HG03469 (cell line): ENCODE results near the gene NEK4.

Experiments
- ATAC-seq: cut with Tn5 transposase; IDR thresholded peaks from one replicate; pipeline ENCODE4 v1.9.1; 2021; ENCODE audit warnings: mild to moderate bottlenecking, moderate library complexity, moderate number of reproducible peaks; ENCODE audit not compliant: unreplicated experiment

NEK4 gene

DNA sequence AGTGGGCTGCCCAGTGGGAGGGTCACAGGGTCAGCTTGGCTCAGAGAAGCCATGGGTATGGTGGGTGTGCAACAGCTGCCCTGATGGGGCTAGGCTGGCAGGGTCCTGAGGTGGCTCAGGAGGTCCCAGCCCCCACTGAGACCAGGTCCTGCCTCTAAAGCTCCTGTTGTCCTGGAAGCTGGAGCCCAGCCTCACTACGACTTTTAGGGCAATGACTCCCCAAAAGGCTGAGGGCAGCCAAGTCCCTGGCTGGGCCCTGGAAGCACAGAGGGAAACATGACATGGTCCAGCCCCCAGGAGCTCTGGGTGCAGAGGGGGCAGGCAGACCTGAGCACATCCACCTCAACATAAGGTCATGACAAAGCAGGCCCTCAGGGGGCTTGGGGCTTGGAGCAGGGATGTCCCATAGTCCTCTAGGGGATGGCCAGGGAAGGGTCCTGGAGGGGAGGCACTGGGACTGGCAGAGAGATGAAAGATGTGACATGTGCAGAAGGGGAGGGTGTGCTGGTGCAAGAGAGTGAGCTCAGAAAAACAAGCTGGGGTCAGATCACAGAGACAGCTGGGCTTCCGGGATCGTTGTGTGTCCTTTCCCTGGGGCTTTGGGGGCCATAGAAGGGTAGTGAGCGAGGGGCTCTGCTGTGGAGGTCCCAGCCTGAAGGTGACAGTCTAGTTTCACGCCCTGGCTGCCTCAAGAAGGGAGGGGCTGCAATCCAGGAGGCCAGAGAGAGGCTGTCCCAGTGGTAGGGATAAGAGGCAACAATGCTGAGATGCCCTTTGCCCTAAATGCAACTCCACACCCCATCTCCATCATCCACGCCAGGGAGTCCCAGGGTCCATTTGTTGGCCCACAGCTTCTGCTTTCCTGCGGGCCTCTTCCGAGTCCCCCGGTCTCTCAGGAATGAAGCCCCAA, 23.2 kb upstream of the NEK4 start:
- no peak for ATAC-seq

GRCh38 chr3:52792961-52793695, 22.4 kb upstream of the NEK4 start:
- ATAC-seq: no peak

GRCh38 chr3:52792413-52792812, 21.7 kb upstream of the NEK4 start:
- ATAC-seq: no peak

GRCh38 chr3:52791928-52792327, 21.2 kb upstream of the NEK4 start:
- no peak for ATAC-seq

GRCh38 chr3:52791366-52791765, 20.6 kb upstream of the NEK4 start:
- ATAC-seq: no peak

DNA sequence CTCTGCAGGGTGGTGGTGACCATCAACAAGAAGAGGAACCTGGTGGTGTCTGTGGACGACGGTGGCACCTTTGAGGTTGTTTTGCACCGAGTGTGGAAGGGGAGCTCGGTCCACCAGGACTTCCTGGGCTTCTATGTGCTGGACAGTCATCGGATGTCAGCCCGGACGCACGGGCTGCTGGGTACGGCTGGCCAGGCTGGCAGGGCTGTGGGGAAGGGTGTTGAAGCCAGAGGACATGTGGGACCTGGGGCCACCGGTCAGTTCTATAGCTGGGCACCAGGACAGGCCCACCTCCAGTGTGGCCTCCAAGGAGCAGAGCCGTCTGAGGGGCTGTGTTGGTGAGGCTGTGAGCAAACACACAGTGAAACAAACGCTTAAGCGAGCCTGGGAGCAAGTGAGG, 20.0 kb upstream of the NEK4 start:
- ATAC-seq: no peak

DNA sequence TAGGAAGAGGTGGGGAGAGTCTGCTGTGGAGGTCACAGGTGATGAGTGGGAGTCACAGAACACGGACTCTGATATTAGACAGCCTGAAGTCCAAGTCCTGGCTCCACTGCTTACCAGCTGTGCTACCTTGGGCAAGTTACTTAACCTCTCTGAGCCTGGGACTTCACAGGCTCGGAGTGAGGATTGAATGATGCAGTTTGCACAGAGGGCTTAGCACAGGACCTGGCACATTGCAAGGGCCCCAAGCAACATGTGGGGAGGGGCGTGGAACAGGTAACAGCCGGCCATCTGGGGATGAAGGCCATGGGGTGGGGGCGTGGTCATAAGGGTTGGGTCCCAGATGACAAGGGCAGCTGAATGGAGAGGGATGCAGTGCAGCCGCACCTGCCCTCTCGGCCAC, 19.6 kb upstream of the NEK4 start:
- no peak for ATAC-seq

DNA sequence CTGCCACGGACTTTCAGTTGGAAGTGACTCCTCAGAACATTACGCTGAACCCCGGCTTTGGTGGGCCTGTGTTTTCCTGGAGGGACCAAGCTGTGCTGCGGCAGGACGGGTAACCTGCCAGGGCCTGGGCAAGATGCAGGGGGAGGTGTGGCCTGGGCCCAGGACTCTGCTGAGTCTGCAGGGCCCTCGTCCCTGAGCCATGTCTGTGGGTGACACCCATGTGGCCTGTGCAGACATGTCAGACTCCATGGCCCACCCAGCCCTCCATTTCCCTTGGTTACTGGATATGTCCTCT, 19.0 kb upstream of the NEK4 start:
- ATAC-seq: no peak

DNA sequence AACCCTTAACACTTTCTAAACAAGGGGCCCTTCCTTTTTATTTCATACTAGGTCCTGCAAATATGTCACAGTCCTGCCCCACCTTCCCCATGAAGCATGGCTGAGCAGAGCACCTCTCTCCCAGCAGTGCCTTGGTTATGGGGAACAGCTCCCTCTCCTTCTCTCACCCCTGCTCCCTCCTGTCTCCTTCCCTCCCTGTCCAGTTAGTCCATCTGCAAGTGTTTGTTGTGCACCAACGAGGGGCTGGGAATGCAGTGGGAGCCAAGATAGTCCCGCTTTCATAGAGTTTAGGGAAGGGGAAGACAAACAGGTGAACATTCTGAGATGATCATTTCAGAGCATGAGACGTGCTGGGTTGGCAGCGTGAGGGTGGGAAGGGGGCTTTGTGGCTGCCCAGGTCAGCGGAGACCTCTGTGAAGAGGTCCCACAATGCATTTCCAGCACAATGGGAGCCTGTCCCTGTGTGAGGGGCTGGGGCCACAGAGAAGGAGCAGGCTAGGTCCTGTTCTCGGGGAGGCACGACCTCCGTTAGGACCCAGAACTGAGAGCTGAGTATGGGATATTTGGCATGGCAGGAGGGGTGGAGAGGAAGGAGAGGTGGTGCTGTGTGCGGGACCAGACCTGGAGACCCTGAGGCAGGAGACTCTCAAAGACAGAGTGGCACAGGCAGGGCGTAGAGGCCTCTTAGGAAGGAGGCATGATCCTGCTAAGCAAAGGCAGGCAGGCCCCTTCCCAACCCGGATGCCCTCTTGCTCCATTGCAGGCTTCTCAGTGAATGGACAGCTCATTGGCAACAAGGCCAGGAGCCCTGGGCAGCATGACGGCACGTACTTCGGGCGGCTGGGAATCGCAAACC, 18.4 kb upstream of the NEK4 start:
- no peak for ATAC-seq

- ATAC-seq: no peak
Measured at GRCh38 chr3:52787672-52788625, 17.2 kb upstream of the NEK4 start.

GRCh38 chr3:52787246-52787645, 16.5 kb upstream of the NEK4 start:
- ATAC-seq: no peak

DNA sequence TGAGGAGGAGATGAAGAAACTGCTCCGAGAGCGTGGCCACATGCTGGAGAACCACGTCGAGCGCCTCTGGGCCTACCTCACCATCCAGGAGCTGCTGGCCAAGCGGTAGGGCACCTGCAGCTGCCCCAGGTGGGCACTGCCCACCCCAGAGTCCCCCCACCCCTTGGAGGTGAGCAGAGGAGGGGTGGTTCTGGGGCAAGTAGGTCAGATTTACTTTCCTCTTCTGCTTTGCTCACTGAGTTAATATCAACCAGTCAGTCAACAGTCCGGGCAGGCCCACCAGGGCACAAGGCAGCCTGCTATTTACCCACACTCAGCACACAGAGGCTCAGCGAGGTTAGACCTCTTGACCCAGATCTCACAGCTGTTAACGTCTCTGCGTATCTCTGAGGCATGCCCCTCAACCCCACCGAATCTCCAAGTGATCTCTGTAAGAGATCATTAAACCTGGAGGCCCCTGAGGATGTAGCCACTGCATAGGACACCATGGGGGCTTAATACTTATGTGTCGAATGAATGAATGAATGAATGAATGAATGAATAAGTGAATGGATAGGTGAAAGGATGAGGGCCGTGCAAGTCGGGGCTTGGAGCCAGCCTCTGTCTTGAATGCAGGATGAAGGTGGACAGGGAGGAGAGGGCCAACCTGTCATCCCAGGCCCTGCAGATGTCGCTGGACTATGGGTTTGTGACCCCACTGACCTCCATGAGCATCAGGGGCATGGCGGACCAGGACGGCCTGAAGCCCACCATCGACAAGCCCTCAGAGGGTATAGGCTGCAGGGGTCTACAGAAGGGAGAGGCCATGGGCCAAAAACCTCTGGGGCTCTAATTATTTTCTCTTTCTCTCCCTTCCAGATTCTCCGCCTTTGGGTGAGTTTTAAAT, 15.8 kb upstream of the NEK4 start:
- ATAC-seq: no peak

- ATAC-seq: no peak
Measured at GRCh38 chr3:52784931-52785590, 14.3 kb upstream of the NEK4 start.

DNA sequence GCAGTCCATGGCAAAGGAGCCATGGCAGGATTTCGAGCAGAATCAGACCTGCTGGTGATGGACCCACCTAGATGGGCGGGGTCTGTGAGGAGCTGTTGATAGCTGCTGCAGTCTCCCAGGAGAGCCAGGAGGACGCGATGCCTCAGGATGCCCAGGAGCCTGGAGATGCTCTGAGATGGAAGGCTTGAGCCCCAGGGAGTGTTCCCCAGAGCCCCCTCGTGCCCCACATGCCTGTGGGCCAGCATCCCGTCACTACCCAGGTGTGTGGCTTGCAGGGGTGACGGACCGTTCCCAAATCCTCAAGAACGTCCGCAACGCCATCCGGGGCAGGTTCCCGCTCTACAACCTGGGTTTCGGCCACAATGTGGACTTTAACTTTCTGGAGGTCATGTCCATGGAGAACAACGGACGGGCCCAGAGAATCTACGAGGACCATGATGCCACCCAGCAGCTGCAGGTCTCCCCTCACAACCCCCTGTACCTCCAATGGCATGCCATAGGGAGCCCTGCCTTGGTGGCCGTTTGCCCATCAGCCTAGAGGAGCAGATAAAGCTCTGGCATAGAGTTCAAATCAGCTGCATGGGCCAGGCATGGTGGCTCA, 13.4 kb upstream of the NEK4 start:
- ATAC-seq: no peak

- no peak for ATAC-seq
Measured at GRCh38 chr3:52783211-52783555, 12.4 kb upstream of the NEK4 start.

DNA sequence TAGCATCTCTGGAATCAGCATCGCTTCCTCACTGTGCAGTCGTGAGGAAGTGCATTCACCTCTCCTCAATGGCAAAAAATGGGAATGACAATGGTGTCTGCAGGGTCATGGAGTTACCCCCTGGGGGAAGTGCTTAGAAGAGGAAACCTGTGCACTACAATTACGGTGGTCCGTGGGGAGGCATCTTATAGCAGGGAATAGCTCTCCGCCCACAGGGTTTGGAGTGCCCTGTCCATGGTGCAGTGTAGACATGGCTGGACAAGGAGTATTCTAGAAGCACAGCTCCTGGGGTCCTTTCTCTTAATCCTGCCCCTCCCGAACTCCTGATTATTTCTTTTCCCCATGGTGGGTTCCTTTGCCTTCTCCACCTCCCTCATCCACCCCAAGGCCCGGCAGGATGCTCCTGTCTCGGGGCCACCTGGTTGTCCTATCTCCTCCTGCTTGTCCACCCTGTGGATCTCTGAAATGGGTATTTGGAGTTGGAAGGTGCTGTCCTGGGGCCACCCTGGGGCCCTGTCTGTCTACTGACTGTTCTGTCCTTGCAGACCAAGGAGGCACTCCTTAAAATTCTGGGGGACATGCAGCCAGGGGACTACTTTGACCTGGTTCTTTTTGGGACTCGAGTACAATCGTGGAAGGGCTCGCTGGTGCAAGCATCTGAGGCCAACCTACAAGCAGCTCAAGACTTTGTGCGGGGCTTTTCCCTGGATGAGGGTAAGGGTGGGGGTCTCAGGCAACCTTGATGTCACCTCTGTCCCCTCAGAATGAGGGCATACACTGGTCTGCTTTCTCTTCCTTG, 11.9 kb upstream of the NEK4 start:
- ATAC-seq: no peak

- ATAC-seq: no peak
Measured at GRCh38 chr3:52781741-52782140, 11.0 kb upstream of the NEK4 start.
